ENCODE data around the gene RNASEL.

GRCh38 chr1:182598296-182598695, 9.2 kb upstream of the RNASEL start:
- TF ChIP-seq CTCF (IDR thresholded peaks at IDR 0.05): no peak
- TF ChIP-seq POLR2A (IDR thresholded peaks at IDR 0.05): no peak

All from body of pancreas (tissue), 4 donors.